Eye (tissue), 1 donor: ENCODE measurements around the gene USP35.
"Not testable (repeated sequence)": the region's sequence is repeated elsewhere in the genome, so short reads cannot be mapped to it uniquely, and the experiment has no call there.

Experiments used
- DNase-seq: peaks from one replicate; pipeline ENCODE4 v3.0.0-alpha.2; 2015

Gene USP35

GRCh38 chr11:78170874-78171549 lies 17.7 kb upstream of the USP35 start:
- DNase-seq = no peak

GRCh38 chr11:78171951-78172350 lies 16.8 kb upstream of the USP35 start:
- DNase-seq = no peak

- DNase-seq = not testable (repeated sequence)
Measured at GRCh38 chr11:78175862-78176261, 12.9 kb upstream of the USP35 start.

GRCh38 chr11:78176605-78177141 lies 12.0 kb upstream of the USP35 start:
- DNase-seq = no peak

GRCh38 chr11:78177216-78177615 lies 11.5 kb upstream of the USP35 start:
- no peak for DNase-seq

- no peak for DNase-seq
Measured at GRCh38 chr11:78179459-78180071, 9.2 kb upstream of the USP35 start.

- DNase-seq = no peak
Measured at GRCh38 chr11:78180751-78181150, 8.0 kb upstream of the USP35 start.

GRCh38 chr11:78181185-78181584 lies 7.5 kb upstream of the USP35 start:
- no peak for DNase-seq

GRCh38 chr11:78187366-78188285 lies 1.1 kb upstream of the USP35 start:
- DNase-seq = no peak

- DNase-seq = no peak
Measured at GRCh38 chr11:78189174-78189724, 530 bp downstream of the USP35 start.

GRCh38 chr11:78189851-78190250 lies 1.1 kb downstream of the USP35 start:
- no peak for DNase-seq

- DNase-seq = no peak
Measured at GRCh38 chr11:78190374-78190773, 1.7 kb downstream of the USP35 start.

GRCh38 chr11:78190871-78191538 lies 2.3 kb downstream of the USP35 start:
- DNase-seq = no peak

GRCh38 chr11:78192223-78192719 lies 3.6 kb downstream of the USP35 start:
- DNase-seq = peak; percentile 31

GRCh38 chr11:78192911-78193351 lies 4.2 kb downstream of the USP35 start:
- no peak for DNase-seq

GRCh38 chr11:78193806-78194205 lies 5.1 kb downstream of the USP35 start:
- DNase-seq = no peak

- DNase-seq = no peak
Measured at GRCh38 chr11:78194490-78194889, 5.8 kb downstream of the USP35 start.

GRCh38 chr11:78195917-78196560 lies 7.3 kb downstream of the USP35 start:
- DNase-seq = peak; percentile 65

- no peak for DNase-seq
Measured at GRCh38 chr11:78196661-78197091, 8.0 kb downstream of the USP35 start.

- no peak for DNase-seq
Measured at GRCh38 chr11:78197816-78198215, 9.1 kb downstream of the USP35 start.

GRCh38 chr11:78199015-78199652 lies 10.4 kb downstream of the USP35 start:
- DNase-seq = no peak
